RWPE1 (cell line): ENCODE data around the gene APLP2.

Experiments
- CTCF ChIA-PET: fragments of 350-600 bp; sonication (Branson Sonifier 250); formaldehyde crosslinking; extraction: SDS; loops from one replicate; lab custom pipeline; 2021; lab: Yijun Ruan, JAX
- POLR2A ChIA-PET: fragments of 400-600 bp; formaldehyde crosslinking; extraction: SDS; loops from one replicate; lab custom pipeline; 2020; ENCODE audit warnings: antibody characterized with exemption; ENCODE audit not compliant: low non-redundant PET; lab: Yijun Ruan, JAX
- DNase-seq: peaks from one replicate; pipeline ENCODE4 v3.0.0; 2012; ENCODE audit warnings: low spot score
- H3K27ac ChIP-seq: fragments of 450-650 bp; 2 replicates; pipeline ENCODE4 v1.5.1; 2017
- CTCF ChIP-seq: fragments of 450-650 bp; conservative IDR thresholded peaks from 2 replicates; pipeline ENCODE4 v1.5.1; 2017; ENCODE audit warnings: low read depth, mild to moderate bottlenecking

APLP2 gene

DNA sequence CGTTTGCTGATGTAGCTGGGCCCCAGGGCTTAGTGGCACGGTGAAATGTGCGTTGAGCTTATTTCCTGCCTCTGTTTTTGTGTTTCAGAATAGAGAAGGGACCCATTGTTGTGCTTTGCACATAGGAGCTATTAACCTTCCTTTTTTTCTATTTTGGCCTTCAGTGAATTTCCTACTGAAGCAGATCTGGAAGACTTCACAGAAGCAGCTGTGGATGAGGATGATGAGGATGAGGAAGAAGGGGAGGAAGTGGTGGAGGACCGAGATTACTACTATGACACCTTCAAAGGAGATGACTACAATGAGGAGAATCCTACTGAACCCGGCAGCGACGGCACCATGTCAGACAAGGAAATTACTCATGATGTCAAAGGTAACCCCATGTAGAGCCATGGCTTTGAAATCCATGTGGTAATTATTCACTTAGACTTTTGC lies 52.5 kb downstream of the APLP2 start:
- DNase-seq: no peak
- no peak for TF ChIP-seq CTCF
- POLR2A ChIA-PET: no interaction called here
- no peak overlapping the region for H3K27ac ChIP-seq
- CTCF ChIA-PET: interaction anchor here (0.6 kb wide), 2 partner anchors 19 to 131 kb away, joined by 3 to 5 read pairs; no protein-coding TSS in a partner anchor

DNA sequence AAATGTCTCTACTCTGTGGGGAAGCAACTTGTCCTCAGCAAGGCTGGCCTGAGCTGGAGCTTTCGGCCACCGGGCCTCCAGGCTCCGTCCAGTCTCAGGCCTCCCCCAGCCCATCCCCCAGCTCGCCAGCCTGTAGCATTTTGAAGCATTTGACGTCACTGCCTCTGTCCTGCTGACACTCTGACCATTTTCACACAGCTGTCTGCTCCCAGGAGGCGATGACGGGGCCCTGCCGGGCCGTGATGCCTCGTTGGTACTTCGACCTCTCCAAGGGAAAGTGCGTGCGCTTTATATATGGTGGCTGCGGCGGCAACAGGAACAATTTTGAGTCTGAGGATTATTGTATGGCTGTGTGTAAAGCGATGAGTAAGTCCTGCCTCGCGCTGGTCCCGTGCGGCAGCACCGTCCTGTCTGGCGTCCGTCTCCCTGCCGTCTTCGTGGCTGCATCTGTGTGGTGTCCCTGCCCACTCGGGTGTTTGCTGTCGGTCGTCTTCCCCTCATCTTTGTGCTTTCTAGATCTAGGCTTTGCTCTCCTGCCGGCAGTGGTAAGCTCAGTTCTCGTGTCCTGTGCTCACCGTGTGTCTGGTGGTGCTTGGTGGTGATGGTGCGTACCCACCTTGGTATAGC lies 53.8 kb downstream of the APLP2 start:
- TF ChIP-seq CTCF: no peak
- POLR2A ChIA-PET: interaction anchor here (1.7 kb wide), 1 partner anchor 121 kb away, joined by 7 read pairs; the partner anchor contains the start of gene PRDM10
- peak overlapping the region; percentile 75 for H3K27ac ChIP-seq
- CTCF ChIA-PET: interaction anchor here (0.7 to 1.2 kb wide), 3 partner anchors 8 to 131 kb away, joined by 3 to 4 read pairs (median 4); no protein-coding TSS in a partner anchor
- DNase-seq: no peak

- POLR2A ChIA-PET: interaction anchor here (0.6 to 1.7 kb wide), 2 partner anchors 55 to 121 kb away, joined by 3 to 7 read pairs; partner anchors contain the start of genes APLP2 and PRDM10
- CTCF ChIA-PET: interaction anchor here (0.7 to 1.2 kb wide), 4 partner anchors 8 to 132 kb away, joined by 3 to 4 read pairs (median 4); no protein-coding TSS in a partner anchor
- TF ChIP-seq CTCF: no peak
- peak overlapping the region; percentile 75 for H3K27ac ChIP-seq
- DNase-seq: peak; percentile 81
These were observed 54.4 kb downstream of the APLP2 start for GRCh38 chr11:130124096-130124495.

GRCh38 chr11:130125638-130126037 lies 55.9 kb downstream of the APLP2 start:
- no peak for DNase-seq
- POLR2A ChIA-PET: no interaction called here
- no peak overlapping the region for H3K27ac ChIP-seq
- CTCF ChIA-PET: no interaction called here
- no peak for TF ChIP-seq CTCF

- TF ChIP-seq CTCF: no peak
- CTCF ChIA-PET: interaction anchor here (0.5 kb wide), 1 partner anchor 876 kb away, joined by 3 read pairs; no protein-coding TSS in a partner anchor
- POLR2A ChIA-PET: interaction anchor here (1.2 kb wide), 1 partner anchor 124 kb away, joined by 4 read pairs; the partner anchor contains the start of gene PRDM10
- no peak overlapping the region for H3K27ac ChIP-seq
- DNase-seq: no peak
These were observed 56.8 kb downstream of the APLP2 start for GRCh38 chr11:130126516-130126915.

DNA sequence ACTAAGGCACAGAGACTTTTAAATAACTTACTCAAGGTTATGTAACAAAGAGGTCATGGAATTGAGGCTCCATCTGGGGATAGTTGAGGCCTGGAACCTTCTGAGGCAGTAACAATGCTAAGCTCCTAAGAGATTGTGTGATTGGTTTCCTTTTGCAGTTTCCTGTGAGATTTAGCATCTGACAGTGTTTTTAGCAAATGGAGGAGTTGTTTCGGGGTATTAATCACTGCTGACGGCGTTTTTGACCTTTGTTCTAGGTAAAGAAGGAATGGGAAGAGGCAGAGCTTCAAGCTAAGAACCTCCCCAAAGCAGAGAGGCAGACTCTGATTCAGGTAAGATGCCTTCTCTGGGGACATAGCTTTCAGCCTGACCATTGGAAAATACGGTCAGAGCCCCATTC lies 57.8 kb downstream of the APLP2 start:
- CTCF ChIA-PET: no interaction called here

More for the DNA sequence above, 57.8 kb downstream of the APLP2 start:
- POLR2A ChIA-PET: interaction anchor here (0.6 to 1.2 kb wide), 2 partner anchors 19 to 125 kb away, joined by 4 to 10 read pairs; partner anchors contain the start of gene PRDM10
- H3K27ac ChIP-seq: no peak overlapping the region
- no peak for TF ChIP-seq CTCF
- DNase-seq: no peak
